Astrocyte of the spinal cord (primary cell): ENCODE results near the gene TXNDC11.

ENCODE experiments used
- DNase-seq: peaks from one replicate; pipeline ENCODE4 v3.0.0; 2011; ENCODE audit warnings: low read depth, low spot score
- H3K4me3 ChIP-seq: 2 replicates; pipeline ENCODE4 v1.5.1; 2011; ENCODE audit warnings: low read depth, mild to moderate bottlenecking, low read length, moderate library complexity
- in situ Hi-C: cut with HindIII; loops from 2 replicates; pipeline ENCODE4 v1.10.0; 2017; ENCODE audit warnings: low sequenced_read_pairs
- TF ChIP-seq, protein P1 (sequence below): IDR thresholded peaks from 2 replicates; pipeline ENCODE4 v1.5.1; 2012; ENCODE audit warnings: low read depth, mild to moderate bottlenecking, low read length, inconsistent platforms

TXNDC11 gene

GRCh38 chr16:11731222-11731621 is 11.4 kb downstream of the TXNDC11 start:
- TF ChIP-seq, protein P1, sequence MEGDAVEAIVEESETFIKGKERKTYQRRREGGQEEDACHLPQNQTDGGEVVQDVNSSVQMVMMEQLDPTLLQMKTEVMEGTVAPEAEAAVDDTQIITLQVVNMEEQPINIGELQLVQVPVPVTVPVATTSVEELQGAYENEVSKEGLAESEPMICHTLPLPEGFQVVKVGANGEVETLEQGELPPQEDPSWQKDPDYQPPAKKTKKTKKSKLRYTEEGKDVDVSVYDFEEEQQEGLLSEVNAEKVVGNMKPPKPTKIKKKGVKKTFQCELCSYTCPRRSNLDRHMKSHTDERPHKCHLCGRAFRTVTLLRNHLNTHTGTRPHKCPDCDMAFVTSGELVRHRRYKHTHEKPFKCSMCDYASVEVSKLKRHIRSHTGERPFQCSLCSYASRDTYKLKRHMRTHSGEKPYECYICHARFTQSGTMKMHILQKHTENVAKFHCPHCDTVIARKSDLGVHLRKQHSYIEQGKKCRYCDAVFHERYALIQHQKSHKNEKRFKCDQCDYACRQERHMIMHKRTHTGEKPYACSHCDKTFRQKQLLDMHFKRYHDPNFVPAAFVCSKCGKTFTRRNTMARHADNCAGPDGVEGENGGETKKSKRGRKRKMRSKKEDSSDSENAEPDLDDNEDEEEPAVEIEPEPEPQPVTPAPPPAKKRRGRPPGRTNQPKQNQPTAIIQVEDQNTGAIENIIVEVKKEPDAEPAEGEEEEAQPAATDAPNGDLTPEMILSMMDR, result no peak
- in situ Hi-C loops, result no loop called here
- H3K4me3 ChIP-seq, result no peak overlapping the region
- DNase-seq, result no peak

GRCh38 chr16:11729787-11730186 is 12.9 kb downstream of the TXNDC11 start:
- in situ Hi-C loops, result no loop called here
- DNase-seq, result no peak
- TF ChIP-seq, protein P1, result no peak
- no peak overlapping the region for H3K4me3 ChIP-seq

DNA sequence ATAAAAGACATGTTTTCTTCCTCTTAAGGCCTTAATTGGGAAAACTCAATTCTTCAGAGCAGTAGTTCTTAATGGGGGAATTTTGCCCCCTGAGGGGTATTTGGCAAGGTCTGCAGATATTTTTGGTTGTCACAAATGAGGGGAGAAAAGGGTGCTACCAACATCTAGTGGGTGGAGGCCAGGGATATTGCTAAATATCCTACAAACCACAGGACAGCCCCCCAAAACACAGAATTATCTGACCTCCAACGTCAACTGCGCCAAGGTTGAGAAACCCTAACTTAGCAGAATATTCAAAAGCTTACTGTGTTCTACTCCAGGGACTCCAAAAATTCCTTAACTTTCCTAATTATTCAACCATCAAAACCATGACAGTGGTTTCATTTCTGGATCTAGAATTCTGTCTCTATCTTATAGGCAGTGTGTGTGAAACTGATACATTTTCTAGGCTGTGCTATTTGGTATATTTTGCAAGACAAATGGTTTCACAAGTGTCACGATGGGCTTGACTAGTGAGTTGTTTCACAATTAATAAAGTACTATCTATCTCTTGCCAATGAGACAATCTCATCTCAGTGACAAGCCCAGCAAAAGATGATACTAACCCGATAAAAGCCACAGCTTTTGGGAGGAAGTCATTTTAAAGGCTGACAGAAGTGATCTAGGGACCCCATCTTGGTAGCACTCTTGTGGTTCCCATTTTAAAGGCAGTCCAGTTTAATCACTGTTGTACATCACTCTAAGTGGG is 14.7 kb downstream of the TXNDC11 start:
- DNase-seq, result no peak
- H3K4me3 ChIP-seq, result no peak overlapping the region
- TF ChIP-seq, protein P1, result no peak
- in situ Hi-C loops, result no loop called here

DNA sequence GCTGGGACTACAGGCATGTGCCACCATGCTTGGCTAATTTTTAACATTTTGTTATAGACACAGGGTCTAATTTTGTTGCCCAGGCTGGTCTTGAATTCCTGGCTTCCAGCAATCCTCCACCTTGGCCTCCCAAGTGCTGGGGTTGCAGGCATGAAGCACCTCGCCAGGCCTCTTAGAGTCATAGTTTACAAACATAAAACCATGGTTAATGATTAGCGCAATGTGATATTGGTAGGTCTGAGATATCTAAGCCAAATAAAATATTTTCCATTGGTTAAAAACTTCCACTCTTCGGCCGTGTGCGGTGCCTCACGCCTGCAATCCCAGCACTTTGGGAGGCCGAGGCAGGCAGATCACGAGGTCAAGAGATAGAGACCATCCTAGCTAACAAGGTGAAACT is 16.6 kb downstream of the TXNDC11 start:
- no peak for DNase-seq
- in situ Hi-C loops, result no loop called here

DNA sequence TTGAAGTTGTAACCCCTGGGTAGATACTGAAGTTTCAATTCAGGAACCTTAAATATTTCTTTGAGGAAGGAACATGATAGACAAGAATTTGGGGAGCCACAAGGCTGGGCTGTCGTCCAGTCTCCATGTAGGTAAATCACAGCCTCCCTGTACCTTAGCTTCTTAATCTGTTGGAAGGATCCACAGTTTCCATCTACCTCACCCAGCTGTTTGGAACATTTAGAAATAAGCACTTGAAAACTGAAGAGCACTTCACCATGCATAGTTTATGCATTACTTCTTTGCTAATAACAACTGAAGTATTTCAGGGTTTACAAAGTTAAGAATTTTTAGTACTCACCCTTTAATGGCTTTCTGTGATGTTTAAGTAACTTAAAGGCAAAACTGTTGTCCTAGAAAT is 17.2 kb downstream of the TXNDC11 start:
- in situ Hi-C loops, result no loop called here
- TF ChIP-seq, protein P1, result no peak
- no peak for DNase-seq
- no peak overlapping the region for H3K4me3 ChIP-seq

More for the DNA sequence above, 16.6 kb downstream of the TXNDC11 start:
- H3K4me3 ChIP-seq, result no peak overlapping the region
- TF ChIP-seq, protein P1, result no peak

DNA sequence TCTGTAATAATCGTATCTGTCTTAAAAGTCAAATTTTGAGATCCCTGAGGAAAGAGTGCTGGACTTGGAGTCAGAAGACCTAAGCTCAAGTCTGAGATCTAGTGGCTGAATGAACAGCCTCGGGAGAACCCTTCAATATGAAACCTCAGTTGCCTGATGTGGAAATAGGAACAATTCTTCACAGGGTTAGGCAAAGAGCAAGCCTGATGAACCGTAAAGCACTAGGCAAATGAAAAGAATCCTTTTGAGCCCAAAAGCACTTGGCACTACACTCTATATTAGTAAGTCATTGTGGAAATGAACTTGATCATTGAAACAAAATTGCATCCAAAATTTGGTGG is 20.2 kb downstream of the TXNDC11 start:
- DNase-seq, result no peak
- in situ Hi-C loops, result no loop called here
- no peak overlapping the region for H3K4me3 ChIP-seq
- TF ChIP-seq, protein P1, result no peak
